IMR-90 (cell line): Measurements from ENCODE around the gene GRID1. TPM values are rescaled to one million over a fixed set of nuclear protein-coding genes. Genes with fewer than 3 reads are reported as not detected.

Experiments used
- ATAC-seq: fragments of 200-7000 bp; cut with Tn5 transposase; 2 replicates; pipeline ENCODE4 v1.9.1; 2020; ENCODE audit warnings: low read depth, mild to moderate bottlenecking, moderate library complexity
- BruUV-seq: library from RNA; stranded (reverse); fragments of 400-500 nt; replicated peaks from 2 replicates; lab custom pipeline; 2021; lab: Mats Ljungman, UMichigan
- CTCF ChIA-PET: fragments of 300-600 bp; formaldehyde crosslinking; extraction: SDS; loops from one replicate; lab custom pipeline; 2021; ENCODE audit warnings: antibody characterized with exemption; lab: Yijun Ruan, JAX
- POLR2A ChIA-PET: fragments of 300-600 bp; sonication (Branson Sonifier 250); formaldehyde crosslinking; loops from one replicate; lab custom pipeline; 2022; ENCODE audit warnings: antibody characterized with exemption; ENCODE audit not compliant: unreplicated experiment; lab: Charles Lee
- DNase-seq: peaks from one replicate; pipeline ENCODE4 v3.0.0; 2013
- H2AFZ ChIP-seq: replicated peaks from 2 replicates; pipeline ENCODE3; 2013; ENCODE audit warnings: low read length, mild to moderate bottlenecking; ENCODE audit not compliant: poor library complexity
- H2AK5ac ChIP-seq: 2 replicates; pipeline ENCODE4 v1.6.1; 2013; ENCODE audit warnings: low read depth, low read length, inconsistent platforms
- H2AK9ac ChIP-seq: replicated peaks from 2 replicates; pipeline ENCODE3; 2013; ENCODE audit warnings: mild to moderate bottlenecking, low read depth, low read length, moderate library complexity; ENCODE audit not compliant: poor library complexity
- H2BK120ac ChIP-seq: 2 replicates; pipeline ENCODE4 v1.6.1; 2013; ENCODE audit warnings: low read depth, low read length, inconsistent platforms
- H2BK15ac ChIP-seq: 3 replicates; pipeline ENCODE4 v1.6.1; 2013; ENCODE audit warnings: low read depth, low read length, inconsistent platforms
- H2BK20ac ChIP-seq: 2 replicates; pipeline ENCODE4 v1.6.1; 2013; ENCODE audit warnings: low read depth, mild to moderate bottlenecking, inconsistent platforms, low read length, moderate library complexity
- H2BK5ac ChIP-seq: 2 replicates; pipeline ENCODE4 v1.6.1; 2013; ENCODE audit warnings: mild to moderate bottlenecking, low read depth, low read length, inconsistent platforms; ENCODE audit not compliant: poor library complexity, severe bottlenecking
- H3K14ac ChIP-seq: replicated peaks from 2 replicates; pipeline ENCODE4 v1.6.1; 2013; ENCODE audit warnings: low read depth, low read length, inconsistent platforms
- H3K18ac ChIP-seq: 2 replicates; pipeline ENCODE4 v1.6.1; 2013; ENCODE audit warnings: low read depth, low read length, control low read depth
- H3K23ac ChIP-seq: 2 replicates; pipeline ENCODE4 v1.6.1; 2013; ENCODE audit warnings: low read depth, low read length, inconsistent platforms
- H3K27ac ChIP-seq: 2 replicates; pipeline ENCODE4 v1.5.1; 2013; ENCODE audit warnings: mild to moderate bottlenecking, control low read depth, low read length; ENCODE audit not compliant: insufficient read depth
- H3K27me3 ChIP-seq: 2 replicates; pipeline ENCODE4 v1.6.1; 2013; ENCODE audit warnings: low read length; ENCODE audit not compliant: control insufficient read depth, insufficient read depth
- H3K36me3 ChIP-seq: 2 replicates; pipeline ENCODE4 v1.6.1; 2013; ENCODE audit warnings: low read length, mixed read lengths; ENCODE audit not compliant: control insufficient read depth, insufficient read depth
- H3K4ac ChIP-seq: 2 replicates; pipeline ENCODE4 v1.6.1; 2013; ENCODE audit warnings: low read depth, low read length, inconsistent platforms
- H3K4me1 ChIP-seq: 2 replicates; pipeline ENCODE4 v1.6.1; 2013; ENCODE audit warnings: low read length, mixed read lengths; ENCODE audit not compliant: control insufficient read depth, insufficient read depth
- H3K4me2 ChIP-seq: 2 replicates; pipeline ENCODE4 v1.6.1; 2013; ENCODE audit warnings: low read depth, mild to moderate bottlenecking, control low read depth, low read length, moderate library complexity
- H3K4me3 ChIP-seq: 2 replicates; pipeline ENCODE4 v1.5.1; 2013; ENCODE audit warnings: low read depth, mild to moderate bottlenecking, control low read depth, low read length, moderate library complexity; ENCODE audit not compliant: insufficient read depth
- H3K56ac ChIP-seq: 2 replicates; pipeline ENCODE4 v1.6.1; 2013; ENCODE audit warnings: low read length, inconsistent platforms; ENCODE audit not compliant: insufficient read depth; ENCODE audit errors: extremely low read depth
- H3K79me1 ChIP-seq, 2 experiments: 2 replicates each; pipeline ENCODE4 v1.6.1; 2013; ENCODE audit warnings: low read length in 2 of 2, inconsistent platforms in 1 of 2, low read depth in 1 of 2
- H3K9ac ChIP-seq: 2 replicates; pipeline ENCODE4 v1.6.1; 2013; ENCODE audit warnings: low read depth, low read length, control low read depth
- H3K9me1 ChIP-seq: 2 replicates; pipeline ENCODE4 v1.6.1; 2013; ENCODE audit warnings: low read length, inconsistent platforms; ENCODE audit not compliant: insufficient read depth
- H3K9me3 ChIP-seq: 2 replicates; pipeline ENCODE4 v1.6.1; 2013; ENCODE audit warnings: low read length; ENCODE audit not compliant: control insufficient read depth, insufficient read depth
- H4K20me1 ChIP-seq: 2 replicates; pipeline ENCODE4 v1.6.1; 2013; ENCODE audit warnings: low read length, inconsistent platforms; ENCODE audit not compliant: insufficient read depth
- H4K5ac ChIP-seq: 2 replicates; pipeline ENCODE4 v1.6.1; 2013; ENCODE audit warnings: mild to moderate bottlenecking, low read depth, low read length, control low read depth
- H4K8ac ChIP-seq, 2 experiments: 2 replicates each; pipeline ENCODE4 v1.6.1; 2013; ENCODE audit warnings: low read depth in 2 of 2, low read length in 2 of 2, control low read depth in 1 of 2, inconsistent platforms in 1 of 2
- H4K91ac ChIP-seq: 2 replicates; pipeline ENCODE4 v1.6.1; 2013; ENCODE audit warnings: low read depth, low read length, inconsistent platforms; ENCODE audit not compliant: insufficient read depth
- BHLHE40 ChIP-seq: fragments of 150-350 bp; IDR thresholded peaks from 2 replicates; pipeline ENCODE4 v1.6.1; 2016; ENCODE audit warnings: mild to moderate bottlenecking, low read depth, low read length
- CEBPB ChIP-seq: IDR thresholded peaks from 2 replicates; pipeline ENCODE4 v1.6.1; 2012; ENCODE audit warnings: low read depth, low read length, improper control_type of control experiment
- ELK1 ChIP-seq: fragments of 150-350 bp; IDR thresholded peaks from 2 replicates; pipeline ENCODE4 v1.6.1; 2016; ENCODE audit warnings: low read depth, mild to moderate bottlenecking, low read length, moderate library complexity, borderline replicate concordance
- FOS ChIP-seq: fragments of 150-350 bp; IDR thresholded peaks from 2 replicates; pipeline ENCODE4 v1.6.1; 2016; ENCODE audit warnings: low read depth, low read length
- MAZ ChIP-seq: IDR thresholded peaks from 2 replicates; pipeline ENCODE4 v1.6.1; 2012; ENCODE audit warnings: low read depth, mild to moderate bottlenecking, low read length, improper control_type of control experiment, moderate library complexity, borderline replicate concordance
- MXI1 ChIP-seq: IDR thresholded peaks from 2 replicates; pipeline ENCODE4 v1.6.1; 2012; ENCODE audit warnings: low read depth, mild to moderate bottlenecking, low read length, moderate library complexity, borderline replicate concordance
- POLR2A ChIP-seq: IDR thresholded peaks from 2 replicates; pipeline ENCODE4 v1.6.1; 2012; ENCODE audit warnings: mild to moderate bottlenecking, low read depth, low read length
- RAD21 ChIP-seq: IDR thresholded peaks from 2 replicates; pipeline ENCODE4 v1.6.1; 2012; ENCODE audit warnings: low read length, improper control_type of control experiment
- RFX5 ChIP-seq: IDR thresholded peaks from 2 replicates; pipeline ENCODE4 v1.8.0; 2012; ENCODE audit warnings: low read depth, mild to moderate bottlenecking, low read length, moderate library complexity
- SMC3 ChIP-seq: fragments of 150-350 bp; IDR thresholded peaks from 2 replicates; pipeline ENCODE4 v1.6.1; 2016; ENCODE audit warnings: low read depth, mild to moderate bottlenecking, antibody characterized with exemption, low read length, moderate library complexity
- USF2 ChIP-seq: fragments of 150-350 bp; IDR thresholded peaks from 2 replicates; pipeline ENCODE4 v1.6.1; 2017; ENCODE audit warnings: mild to moderate bottlenecking, antibody characterized with exemption, low read length, low read depth
- whole genome bisulfite sequencing, 2 experiments: methylation state at CpG; one replicate each; pipeline versions ENCODE4 v1.1.5 to v1.1.7; 2013; ENCODE audit warnings: missing lambda C conversion rate in 2 of 2; ENCODE audit not compliant: insufficient read length in 1 of 2; ENCODE audit errors: extremely low coverage in 2 of 2; 5-methylcytosine and 5-hydroxymethylcytosine counted together
- dilution Hi-C: fragments of 300-500 bp; cut with HindIII; formaldehyde crosslinking; loops from one replicate; pipeline ENCODE4 v1.14.3; 2018; ENCODE audit warnings: low sequenced_read_pairs; ENCODE audit not compliant: unreplicated experiment
- in situ Hi-C: fragments of 300-500 bp; cut with MboI; formaldehyde crosslinking; loops from 3 replicates; pipeline ENCODE4 v1.14.3; 2019; ENCODE audit warnings: low sequenced_read_pairs, inconsistent platforms, mixed read lengths
- intact Hi-C: fragments of 100-400 bp; cut with micrococcal nuclease; formaldehyde crosslinking; loops from 2 replicates; pipeline ENCODE4 v1.10.0; 2022
- polyA plus RNA-seq, 3 experiments: library from polyadenylated mRNA; depleted of rRNA; stranded (reverse); fragments of >200 nt; gene quantifications; 2 replicates each; pipeline ENCODE4 v1.2.3, GENCODE V29; 2012; ENCODE audit warnings: low replicate concordance in 1 of 3
- total RNA-seq: library from RNA; depleted of rRNA; stranded (reverse); fragments of >200 nt; gene quantifications from 2 replicates; pipeline ENCODE4 v1.2.3, GENCODE V29; 2012

The GRID1 gene
- total and polyA plus RNA-seq, 2 of the 4 experiments (the other 2 are of a cell fraction): not detected

- 62% methylated on average over 4 of the region's 7 CpGs; no CpG with 5 or more reads in 1 of the 2 experiments for WGBS, 2 experiments
- Histone ChIP-seq H3K27ac (no peak overlapping the region), H3K9me3 (no peaks in the 10 kb centered on the region; the same call in 1 of the 2 replicates), H4K5ac (no peak overlapping the region), H3K9ac (no peak overlapping the region), H3K56ac (no peak overlapping the region), H3K4me3 (no peak overlapping the region), H2AK5ac (no peak overlapping the region), H4K91ac (no peak overlapping the region), H2BK5ac (no peak overlapping the region), H3K9me1 (0 out of 2 replicates have a peak, but pooled peaks cover 4% of the 10 kb centered on the region), H2BK120ac (no peak overlapping the region), H4K20me1 (no peaks in the 10 kb centered on the region), H3K4me2 (no peak overlapping the region), H2AK9ac (no peak overlapping the region), H2BK20ac (no peak overlapping the region), H3K4me1 (no peaks in the 10 kb centered on the region), H2BK15ac (no peak overlapping the region), H3K14ac (no peak overlapping the region), H3K36me3 (no peaks in the 10 kb centered on the region), H3K79me1 (no peaks in the 10 kb centered on the region), H3K27me3 (peaks cover 71% of the 10 kb centered on the region), H4K8ac (no peak overlapping the region), H3K18ac (no peak overlapping the region), H3K4ac (no peak overlapping the region), H3K23ac (no peak overlapping the region), H2AFZ (no peak overlapping the region)
- TF ChIP-seq USF2: no peak
- TF ChIP-seq RFX5: no peak
- no peak for TF ChIP-seq MAZ
- no peak for TF ChIP-seq BHLHE40
- TF ChIP-seq MXI1: no peak
- TF ChIP-seq FOS: no peak
- TF ChIP-seq ELK1: no peak
- TF ChIP-seq POLR2A: no peak
- no peak for TF ChIP-seq RAD21
- no peak for TF ChIP-seq SMC3
- TF ChIP-seq CEBPB: no peak
- POLR2A ChIA-PET: no interaction called here
- dilution Hi-C loops (no loop called here), in situ Hi-C loops (loop anchor here (5.0 kb wide), 1 partner anchor 1829 kb away; no protein-coding TSS in a partner anchor), intact Hi-C loops (no loop called here)
- DNase-seq (no peak), ATAC-seq (no peak)
- BruUV-seq: no TSS peak
- CTCF ChIA-PET: interaction anchor here (1.1 kb wide), 1 partner anchor 11 kb away, joined by 4 read pairs; no protein-coding TSS in a partner anchor
These were observed 4.5 kb upstream of the GRID1 start for GRCh38 chr10:86371116-86371515.
